B cell (primary cell): Measurements from ENCODE around the gene STRN. TPM values are rescaled to one million over a fixed set of nuclear protein-coding genes. Genes with fewer than 3 reads are reported as not detected.

Experiments used
- ATAC-seq: fragments of 200-7000 bp; cut with Tn5 transposase; one replicate; pipeline ENCODE4 v1.10.0; 2021; ENCODE audit warnings: low read depth, mild to moderate bottlenecking, moderate number of reproducible peaks, moderate library complexity
- CTCF ChIA-PET: fragments of 350-600 bp; sonication (Branson Sonifier 250); formaldehyde crosslinking; loops from one replicate; lab custom pipeline; 2021; ENCODE audit warnings: antibody characterized with exemption, inconsistent platforms; lab: Charles Lee
- POLR2A ChIA-PET: fragments of 350-600 bp; sonication (Branson Sonifier 250); formaldehyde crosslinking; loops from one replicate; lab custom pipeline; 2021; ENCODE audit warnings: antibody characterized with exemption; lab: Charles Lee
- DNase-seq: peaks from one replicate; pipeline ENCODE4 v3.0.0; 2013
- H2AFZ ChIP-seq: 2 replicates; pipeline ENCODE4 v1.6.1; 2012; ENCODE audit warnings: mild to moderate bottlenecking, low read depth, low read length; ENCODE audit not compliant: insufficient read depth, poor library complexity, severe bottlenecking
- H3K27ac ChIP-seq, 2 donors: 1 replicate in 1 of 2; 2 replicates in 1 of 2; pipeline ENCODE4 v1.5.1; 2012 to 2013; ENCODE audit warnings: low read length in 2 of 2, mild to moderate bottlenecking in 2 of 2, moderate library complexity in 1 of 2
- H3K27me3 ChIP-seq, 4 experiments: fragments of 200-600 bp in 1 of 4; sonication (generic) in 1 of 4; replicated peaks in 1 of 4; 1 replicate in 2 of 4; 2 replicates in 2 of 4; pipeline versions ENCODE4 v1.6.1 to v1.7.0; 2013 to 2016; ENCODE audit warnings: low read length in 3 of 4, mild to moderate bottlenecking in 2 of 4, mixed read lengths in 1 of 4, moderate library complexity in 1 of 4; ENCODE audit not compliant: insufficient read depth in 4 of 4, control insufficient read depth in 3 of 4; ENCODE audit errors: control extremely low read depth in 1 of 4
- H3K36me3 ChIP-seq, 2 experiments: replicated peaks in 1 of 2; 1 replicate in 1 of 2; 2 replicates in 1 of 2; pipeline versions ENCODE4 v1.6.1 to v1.7.1; 2013; ENCODE audit warnings: low read length in 1 of 2; ENCODE audit not compliant: insufficient read depth in 2 of 2, control insufficient read depth in 1 of 2; ENCODE audit errors: control extremely low read depth in 1 of 2, extremely low read depth in 1 of 2
- H3K4me1 ChIP-seq, 2 donors: fragments of 200-600 bp in 1 of 2; sonication (generic) in 1 of 2; 1 replicate in 1 of 2; 2 replicates in 1 of 2; pipeline versions ENCODE4 v1.5.1 to v1.6.1; 2013 to 2017; ENCODE audit warnings: low read length in 2 of 2; ENCODE audit not compliant: control insufficient read depth in 2 of 2, insufficient read depth in 2 of 2
- H3K4me2 ChIP-seq: replicated peaks from 2 replicates; pipeline ENCODE3; 2012; ENCODE audit warnings: mild to moderate bottlenecking, low read depth, low read length; ENCODE audit not compliant: poor library complexity, severe bottlenecking
- H3K4me3 ChIP-seq, 5 experiments: fragments of 200-600 bp in 1 of 5; sonication (generic) in 1 of 5; 1 replicate in 3 of 5; 2 replicates in 2 of 5; pipeline versions ENCODE4 v1.5.1 to v1.7.0; 2011 to 2016; ENCODE audit warnings: low read length in 4 of 5, mild to moderate bottlenecking in 4 of 5, low read depth in 2 of 5, control low read depth in 1 of 5, moderate library complexity in 1 of 5; ENCODE audit not compliant: insufficient read depth in 1 of 5; ENCODE audit errors: control extremely low read depth in 1 of 5, extremely low read depth in 1 of 5
- H3K79me2 ChIP-seq: fragments of 200-600 bp; sonication (generic); one replicate; pipeline ENCODE4 v1.6.0; 2016; ENCODE audit warnings: low read length; ENCODE audit not compliant: control insufficient read depth, insufficient read depth
- H3K9ac ChIP-seq: fragments of 200-600 bp; sonication (generic); 2 replicates; pipeline ENCODE4 v1.6.1; 2017; ENCODE audit warnings: mild to moderate bottlenecking, low read length, moderate library complexity
- H3K9me3 ChIP-seq, 3 donors: one replicate each; pipeline versions ENCODE4 v1.6.1 to v1.7.1; 2013; ENCODE audit warnings: low read length in 2 of 3; ENCODE audit not compliant: control insufficient read depth in 2 of 3, insufficient read depth in 1 of 3; ENCODE audit errors: control extremely low read depth in 1 of 3
- H4K20me1 ChIP-seq: 2 replicates; pipeline ENCODE4 v1.6.0; 2012; ENCODE audit warnings: mild to moderate bottlenecking, low read length; ENCODE audit not compliant: insufficient read depth, control insufficient read depth, poor library complexity, severe bottlenecking
- H3K27ac Mint-ChIP-seq: one replicate; pipeline ENCODE4 v1.8.0; 2021; ENCODE audit warnings: mixed read lengths
- H3K27me3 Mint-ChIP-seq: one replicate; pipeline ENCODE4 v1.8.0; 2021; ENCODE audit warnings: mixed read lengths
- H3K4me1 Mint-ChIP-seq: one replicate; pipeline ENCODE4 v1.8.0; 2021; ENCODE audit warnings: mixed read lengths
- H3K4me3 Mint-ChIP-seq: one replicate; pipeline ENCODE4 v1.8.0; 2021; ENCODE audit warnings: mixed read lengths
- H3K9me3 Mint-ChIP-seq: one replicate; pipeline ENCODE4 v1.8.0; 2022; ENCODE audit warnings: mixed read lengths; ENCODE audit not compliant: insufficient read depth
- CTCF ChIP-seq: fragments of 200-600 bp; IDR thresholded peaks from one replicate; pipeline ENCODE4 v1.8.0; 2022; ENCODE audit warnings: antibody characterized with exemption, mild to moderate bottlenecking
- EZH2 ChIP-seq: IDR thresholded peaks from 2 replicates; pipeline ENCODE4 v1.6.1; 2012; ENCODE audit warnings: borderline replicate concordance, low read depth, mild to moderate bottlenecking, moderate library complexity, low read length; ENCODE audit not compliant: insufficient read depth, poor library complexity, severe bottlenecking
- WGBS: methylation state at CpG from one replicate; pipeline ENCODE4 v1.1.5; 2013; ENCODE audit warnings: missing lambda C conversion rate; ENCODE audit not compliant: insufficient coverage; 5-methylcytosine and 5-hydroxymethylcytosine counted together
- intact Hi-C: fragments of 100-400 bp; cut with micrococcal nuclease; formaldehyde crosslinking; loops from one replicate; pipeline ENCODE4 v1.10.0; 2022
- polyA plus RNA-seq: library from polyadenylated mRNA; depleted of rRNA; stranded (reverse); fragments of >200 nt; gene quantifications from 2 replicates; pipeline ENCODE4 v1.2.3, GENCODE V29; 2012
- total RNA-seq, 2 donors: library from RNA; stranded (reverse); fragments of 120-200 nt in 1 of 2; gene quantifications; 1 replicate in 1 of 2; 2 replicates in 1 of 2; pipeline versions ENCODE4 v1.2.3 to v1.2.4, GENCODE V29; 2013 to 2022

STRN gene
- total and polyA plus RNA-seq, 2 donors (not counting 1 experiment from before 2014, with no cell fraction given): 5.8 to 38.6 TPM

GRCh38 chr2:36963106-36963505 is 3.2 kb downstream of the STRN start:
- peaks cover 21 to 23% of the 10 kb centered on the region in 2 donors for H3K4me1 ChIP-seq
- peaks cover 82% of the 10 kb centered on the region for H3K79me2 ChIP-seq
- no peak overlapping the region for H3K4me2 ChIP-seq
- ATAC-seq (no peak), DNase-seq (no peak)
- peaks cover 33% of the 10 kb centered on the region for H4K20me1 ChIP-seq
- no peaks in the 10 kb centered on the region for H3K27me3 Mint-ChIP-seq
- H3K4me3 Mint-ChIP-seq: peak overlapping the region; percentile 8
- CTCF ChIA-PET: no interaction called here
- no peak overlapping the region for H3K27ac ChIP-seq
- H3K4me1 Mint-ChIP-seq: peaks cover 50% of the 10 kb centered on the region
- H3K27me3 ChIP-seq: no peaks in the 10 kb centered on the region
- WGBS: 100% methylated on average over 1 of the region's 4 CpGs
- H3K9me3 ChIP-seq: no peaks in the 10 kb centered on the region
- no peak overlapping the region for H3K27ac Mint-ChIP-seq
- intact Hi-C loops: loop anchor here (10.0 kb wide), 2 partner anchors 962 to 1812 kb away; partner anchors contain the start of genes GEMIN6 and RMDN2
- no peaks in the 10 kb centered on the region for H3K9me3 Mint-ChIP-seq
- H3K9ac ChIP-seq: no peak overlapping the region
- H3K4me3 ChIP-seq: no peak overlapping the region
- peaks cover 0 to 2% of the 10 kb centered on the region in 2 experiments for H3K36me3 ChIP-seq
- POLR2A ChIA-PET: interaction anchor here (0.6 kb wide), 1 partner anchor 26 kb away, joined by 4 read pairs; no protein-coding TSS in a partner anchor
- TF ChIP-seq CTCF (no peak), EZH2 (no peak)
- H2AFZ ChIP-seq: no peak overlapping the region

DNA sequence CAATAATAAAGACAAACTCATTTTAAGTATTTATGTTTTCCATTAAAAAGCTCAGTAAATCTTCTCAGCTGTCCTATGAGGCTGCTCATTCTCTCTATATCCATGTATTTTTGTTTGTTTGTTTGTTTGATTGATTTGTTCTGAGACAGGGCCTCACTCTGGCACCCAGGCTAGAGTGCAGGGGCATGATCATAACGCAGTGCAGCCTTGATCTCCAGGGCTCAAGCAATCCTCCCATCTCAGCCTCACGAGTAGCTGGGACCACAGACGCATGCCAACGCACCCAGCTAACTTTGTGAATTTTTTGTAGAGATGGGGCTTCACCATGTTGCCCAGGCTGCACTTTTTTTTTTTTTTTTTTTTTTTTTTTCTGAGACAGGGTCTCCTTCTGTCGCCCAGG is 5.6 kb downstream of the STRN start:
- TF ChIP-seq CTCF (no peak), EZH2 (no peak)
- no peak overlapping the region for H3K27ac Mint-ChIP-seq
- Histone ChIP-seq H3K36me3 (peaks cover 0 to 2% of the 10 kb centered on the region in 2 experiments), H3K4me3 (no peak overlapping the region), H4K20me1 (peaks cover 47% of the 10 kb centered on the region), H3K27ac (no peak overlapping the region), H3K27me3 (no peaks in the 10 kb centered on the region), H3K4me2 (no peak overlapping the region), H2AFZ (no peak overlapping the region), H3K9me3 (no peaks in the 10 kb centered on the region), H3K79me2 (peaks cover 99% of the 10 kb centered on the region), H3K4me1 (peaks cover 14% of the 10 kb centered on the region in 2 donors), H3K9ac (no peak overlapping the region)
- CTCF ChIA-PET: no interaction called here
- no peaks in the 10 kb centered on the region for H3K27me3 Mint-ChIP-seq
- WGBS: 100% methylated on average over 1 of the region's 5 CpGs
- no peak overlapping the region for H3K4me3 Mint-ChIP-seq
- DNase-seq (no peak), ATAC-seq (no peak)
- intact Hi-C loops: loop anchor here (10.0 kb wide), 2 partner anchors 964 to 1814 kb away; partner anchors contain the start of genes GEMIN6 and RMDN2
- peaks cover 42% of the 10 kb centered on the region for H3K4me1 Mint-ChIP-seq
- H3K9me3 Mint-ChIP-seq: no peaks in the 10 kb centered on the region
- POLR2A ChIA-PET: no interaction called here
